Neuronal stem cell (in vitro differentiated cells): Measurements from ENCODE around the gene SHKBP1.

Experiments used
- DNase-seq: peaks from one replicate; pipeline ENCODE4 v3.0.0-alpha.2; 2013; ENCODE audit warnings: low spot score
- H2AFZ ChIP-seq: one replicate; pipeline ENCODE4 v1.6.1; 2013; ENCODE audit warnings: mild to moderate bottlenecking, low read length, inconsistent platforms
- H2AK5ac ChIP-seq: 2 replicates; pipeline ENCODE4 v1.6.1; 2013; ENCODE audit warnings: low read depth, mild to moderate bottlenecking, inconsistent platforms, low read length, moderate library complexity, mixed read lengths
- H2BK120ac ChIP-seq: 2 replicates; pipeline ENCODE4 v1.6.1; 2013; ENCODE audit warnings: low read depth, mild to moderate bottlenecking, inconsistent platforms, low read length, moderate library complexity, mixed read lengths
- H2BK12ac ChIP-seq: one replicate; pipeline ENCODE4 v1.6.1; 2013; ENCODE audit warnings: low read length, inconsistent platforms
- H2BK15ac ChIP-seq: 2 replicates; pipeline ENCODE4 v1.6.1; 2013; ENCODE audit warnings: mild to moderate bottlenecking, low read length, inconsistent platforms, mixed read lengths
- H2BK5ac ChIP-seq: one replicate; pipeline ENCODE4 v1.6.1; 2013; ENCODE audit warnings: inconsistent platforms, mild to moderate bottlenecking, low read length, moderate library complexity
- H3K14ac ChIP-seq: one replicate; pipeline ENCODE4 v1.6.1; 2013; ENCODE audit warnings: low read length, inconsistent platforms
- H3K18ac ChIP-seq: 2 replicates; pipeline ENCODE4 v1.6.1; 2013; ENCODE audit warnings: low read length, inconsistent platforms
- H3K23ac ChIP-seq: 2 replicates; pipeline ENCODE4 v1.6.1; 2013; ENCODE audit warnings: low read depth, mild to moderate bottlenecking, mixed read lengths, low read length, inconsistent platforms; ENCODE audit not compliant: poor library complexity
- H3K27ac ChIP-seq: replicated peaks from 3 replicates; pipeline ENCODE4 v1.5.1; 2013; ENCODE audit warnings: low read length, inconsistent platforms
- H3K27me3 ChIP-seq, 3 experiments: 2 replicates each; pipeline ENCODE4 v1.6.1; 2013; ENCODE audit warnings: low read length in 3 of 3, mild to moderate bottlenecking in 2 of 3, inconsistent platforms in 1 of 3, low read depth in 1 of 3, mixed read lengths in 1 of 3, moderate library complexity in 1 of 3; ENCODE audit not compliant: control insufficient read depth in 3 of 3, insufficient read depth in 3 of 3
- H3K36me3 ChIP-seq, 2 donors: replicated peaks in 1 of 2; 2 replicates each; pipeline ENCODE4 v1.6.1; 2013; ENCODE audit warnings: low read length in 2 of 2; ENCODE audit not compliant: control insufficient read depth in 2 of 2, insufficient read depth in 2 of 2
- H3K4ac ChIP-seq: 2 replicates; pipeline ENCODE4 v1.6.1; 2013; ENCODE audit warnings: inconsistent platforms, mild to moderate bottlenecking, low read length, moderate library complexity
- H3K4me1 ChIP-seq, 2 donors: 1 replicate in 1 of 2; 2 replicates in 1 of 2; pipeline ENCODE4 v1.6.1; 2013; ENCODE audit warnings: low read length in 2 of 2, low read depth in 1 of 2; ENCODE audit not compliant: control insufficient read depth in 2 of 2, insufficient read depth in 1 of 2
- H3K4me2 ChIP-seq: one replicate; pipeline ENCODE4 v1.6.1; 2013; ENCODE audit warnings: mild to moderate bottlenecking, low read length, inconsistent platforms; ENCODE audit not compliant: insufficient read depth, poor library complexity, severe bottlenecking
- H3K4me3 ChIP-seq, 2 donors: 2 replicates each; pipeline ENCODE4 v1.5.1; 2013; ENCODE audit warnings: low read length in 2 of 2, mild to moderate bottlenecking in 2 of 2, inconsistent platforms in 1 of 2, moderate library complexity in 1 of 2
- H3K79me1 ChIP-seq: one replicate; pipeline ENCODE4 v1.6.1; 2013; ENCODE audit warnings: low read depth, mild to moderate bottlenecking, inconsistent platforms, low read length, moderate library complexity
- H3K9ac ChIP-seq: one replicate; pipeline ENCODE4 v1.6.1; 2013; ENCODE audit warnings: mild to moderate bottlenecking, low read depth, low read length, inconsistent platforms; ENCODE audit not compliant: poor library complexity
- H3K9me3 ChIP-seq, 2 donors: replicated peaks in 1 of 2; 2 replicates each; pipeline versions ENCODE3 to v1.6.1; 2013; ENCODE audit warnings: low read length in 2 of 2, mild to moderate bottlenecking in 2 of 2, inconsistent platforms in 1 of 2, low read depth in 1 of 2, mixed read lengths in 1 of 2, moderate library complexity in 1 of 2; ENCODE audit not compliant: control insufficient read depth in 2 of 2, insufficient read depth in 1 of 2
- H4K8ac ChIP-seq: one replicate; pipeline ENCODE4 v1.6.1; 2013; ENCODE audit warnings: low read depth, mild to moderate bottlenecking, inconsistent platforms, low read length, moderate library complexity
- H4K91ac ChIP-seq: one replicate; pipeline ENCODE4 v1.6.1; 2013; ENCODE audit warnings: low read length, low read depth, mild to moderate bottlenecking, inconsistent platforms; ENCODE audit not compliant: poor library complexity
- WGBS, 2 donors: extraction: QIAGEN DNeasy Blood & Tissue Kit; methylation state at CpG; one replicate each; pipeline ENCODE4 v1.1.7; 2013; ENCODE audit warnings: missing lambda C conversion rate in 2 of 2, mixed read lengths in 1 of 2; ENCODE audit not compliant: insufficient read length in 2 of 2, insufficient replicate concordance in 1 of 2; ENCODE audit errors: extremely low coverage in 2 of 2; 5-methylcytosine and 5-hydroxymethylcytosine counted together

SHKBP1 gene

DNA sequence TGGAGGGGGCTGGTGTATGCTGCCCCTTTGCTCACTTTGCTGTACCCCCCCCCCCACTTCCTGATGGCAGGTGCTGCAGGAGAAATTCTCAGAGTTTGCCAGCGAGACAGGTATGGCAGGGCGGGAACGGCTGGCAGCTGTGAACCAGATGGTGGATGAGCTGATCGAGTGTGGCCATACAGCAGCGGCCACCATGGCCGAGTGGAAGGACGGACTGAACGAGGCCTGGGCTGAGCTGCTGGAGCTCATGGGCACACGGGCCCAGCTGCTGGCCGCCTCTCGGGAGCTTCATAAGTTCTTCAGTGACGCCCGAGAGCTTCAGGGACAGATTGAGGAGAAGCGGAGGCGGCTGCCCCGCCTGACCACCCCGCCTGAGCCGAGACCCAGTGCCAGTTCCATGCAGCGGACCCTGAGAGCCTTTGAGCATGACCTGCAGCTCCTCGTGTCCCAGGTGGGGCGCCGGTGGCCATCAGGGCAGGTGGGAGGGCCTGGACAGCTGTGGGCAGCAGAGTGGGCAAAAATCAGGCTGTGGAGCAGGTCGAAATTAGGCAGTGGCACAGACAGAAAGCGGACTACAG, 19.6 kb upstream of the SHKBP1 start:
- no peak overlapping the region for H3K27ac ChIP-seq
- H3K4me1 ChIP-seq = peaks cover 0 to 6% of the 10 kb centered on the region in 2 donors
- H2BK15ac ChIP-seq = no peak overlapping the region
- no peak overlapping the region for H2AFZ ChIP-seq
- DNase-seq = no peak
- no peak overlapping the region for H2BK5ac ChIP-seq
- no peak overlapping the region for H2BK120ac ChIP-seq
- H3K36me3 ChIP-seq = no peaks in the 10 kb centered on the region
- H3K4me2 ChIP-seq = no peak overlapping the region
- no CpG with 5 or more reads among the region's 24 CpGs for WGBS, 2 donors
- no peaks in the 10 kb centered on the region for H3K79me1 ChIP-seq
- peak overlapping the region; percentile 43 for H4K91ac ChIP-seq
- no peaks in the 10 kb centered on the region for H3K9me3 ChIP-seq
- no peak overlapping the region for H3K4ac ChIP-seq
- peaks cover 8 to 70% (median 29%) of the 10 kb centered on the region in 3 experiments for H3K27me3 ChIP-seq
- no peak overlapping the region for H3K4me3 ChIP-seq
- no peak overlapping the region for H3K9ac ChIP-seq
- no peak overlapping the region for H4K8ac ChIP-seq
- no peak overlapping the region for H3K23ac ChIP-seq
- H2AK5ac ChIP-seq = no peak overlapping the region
- no peak overlapping the region for H3K18ac ChIP-seq
- H3K14ac ChIP-seq = no peak overlapping the region
- no peak overlapping the region for H2BK12ac ChIP-seq

DNA sequence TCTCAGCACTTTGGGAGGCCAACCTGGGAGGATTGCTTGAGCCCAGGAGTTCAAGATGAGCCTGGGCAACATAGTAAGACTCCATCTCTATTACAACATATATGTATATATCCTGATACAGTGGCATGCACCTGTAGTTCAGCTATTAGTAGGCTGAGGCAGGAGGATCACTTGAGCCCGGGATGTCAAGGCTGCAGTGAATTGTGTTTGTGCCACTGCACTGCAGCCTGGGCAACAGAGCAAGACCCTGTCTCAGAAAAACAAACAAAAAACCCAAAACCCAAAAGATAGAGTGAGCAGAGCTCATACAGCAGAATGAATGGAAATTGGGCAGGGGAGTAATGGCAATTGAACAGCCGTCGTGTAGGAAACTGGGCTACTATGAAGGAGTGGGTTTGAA, 17.3 kb upstream of the SHKBP1 start:
- no peak overlapping the region for H3K27ac ChIP-seq
- H2AK5ac ChIP-seq = no peak overlapping the region
- no peaks in the 10 kb centered on the region for H3K36me3 ChIP-seq
- no CpG with 5 or more reads among the region's 3 CpGs for WGBS, 2 donors
- H3K27me3 ChIP-seq = peaks cover 6 to 55% (median 14%) of the 10 kb centered on the region in 3 experiments
- H2BK12ac ChIP-seq = no peak overlapping the region
- no peak overlapping the region for H3K4me3 ChIP-seq
- H3K18ac ChIP-seq = no peak overlapping the region
- DNase-seq = no peak
- no peak overlapping the region for H2BK120ac ChIP-seq
- no peak overlapping the region for H3K14ac ChIP-seq
- H3K4me2 ChIP-seq = no peak overlapping the region
- peaks cover 0 to 2% of the 10 kb centered on the region in 2 donors for H3K4me1 ChIP-seq
- H4K8ac ChIP-seq = no peak overlapping the region
- H3K23ac ChIP-seq = no peak overlapping the region
- H2BK5ac ChIP-seq = no peak overlapping the region
- no peak overlapping the region for H2BK15ac ChIP-seq
- no peak overlapping the region for H3K9ac ChIP-seq
- H4K91ac ChIP-seq = no peak overlapping the region
- H3K4ac ChIP-seq = no peak overlapping the region
- H3K79me1 ChIP-seq = no peaks in the 10 kb centered on the region
- H3K9me3 ChIP-seq = no peaks in the 10 kb centered on the region
- H2AFZ ChIP-seq = no peak overlapping the region

DNA sequence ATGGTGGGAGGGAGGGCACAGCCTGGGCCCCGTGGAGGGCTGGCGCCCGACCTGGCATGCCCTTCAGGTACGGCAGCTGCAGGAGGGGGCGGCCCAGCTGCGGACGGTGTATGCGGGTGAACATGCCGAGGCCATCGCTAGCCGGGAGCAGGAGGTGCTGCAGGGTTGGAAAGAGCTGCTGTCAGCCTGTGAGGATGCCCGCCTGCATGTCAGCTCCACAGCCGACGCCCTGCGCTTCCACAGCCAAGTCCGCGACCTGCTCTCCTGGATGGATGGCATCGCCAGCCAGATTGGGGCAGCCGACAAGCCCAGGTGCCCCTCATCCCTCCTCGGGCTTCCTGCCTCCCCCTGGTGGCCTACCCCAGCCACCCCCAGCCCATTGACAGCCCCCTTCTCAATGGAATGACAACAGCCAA, 16.6 kb upstream of the SHKBP1 start:
- Histone ChIP-seq H2BK12ac (peak overlapping the region; percentile 73), H3K18ac (peak overlapping the region; percentile 48), H3K4me3 (no peak overlapping the region), H4K8ac (no peak overlapping the region), H2BK15ac (no peak overlapping the region), H2AFZ (no peak overlapping the region), H2AK5ac (peak overlapping the region; percentile 70), H3K23ac (peak overlapping the region; percentile 65), H3K79me1 (no peaks in the 10 kb centered on the region), H4K91ac (no peak overlapping the region), H3K9me3 (no peaks in the 10 kb centered on the region), H3K4me1 (no peaks in the 10 kb centered on the region), H3K27ac (no peak overlapping the region), H3K14ac (peak overlapping the region; percentile 97), H3K4ac (no peak overlapping the region), H2BK120ac (no peak overlapping the region), H3K27me3 (peaks cover 0 to 52% (median 7%) of the 10 kb centered on the region in 3 experiments), H3K4me2 (no peak overlapping the region), H3K9ac (peak overlapping the region; percentile 60), H3K36me3 (no peaks in the 10 kb centered on the region), H2BK5ac (no peak overlapping the region)
- WGBS, 2 donors = no CpG with 5 or more reads among the region's 20 CpGs
- DNase-seq = no peak

DNA sequence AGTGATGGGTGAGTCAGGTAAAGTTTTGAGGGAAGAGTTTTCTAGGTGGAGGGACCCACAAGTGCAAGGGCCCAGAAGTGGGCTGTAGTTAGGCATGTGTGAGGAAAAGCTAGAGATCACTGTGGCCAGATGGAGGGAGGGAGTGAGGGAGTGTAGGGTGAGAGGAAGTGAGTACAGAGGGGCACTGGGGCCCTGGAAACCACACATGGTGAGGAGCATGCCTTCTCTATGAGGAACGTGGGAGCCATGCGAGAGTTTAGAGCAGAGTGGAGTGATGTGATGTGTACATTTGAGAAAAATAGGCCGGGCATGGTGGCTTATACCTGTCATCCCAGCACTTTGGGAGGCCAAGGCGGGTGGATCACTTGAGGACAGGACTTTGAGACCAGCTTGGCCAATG, 14.7 kb upstream of the SHKBP1 start:
- no peak overlapping the region for H4K8ac ChIP-seq
- no CpG with 5 or more reads among the region's 4 CpGs for WGBS, 2 donors

More for the DNA sequence above, 14.7 kb upstream of the SHKBP1 start:
- Histone ChIP-seq H4K91ac (no peak overlapping the region), H3K18ac (no peak overlapping the region), H3K27me3 (peaks cover 0 to 58% (median 16%) of the 10 kb centered on the region in 3 experiments), H2BK5ac (no peak overlapping the region), H3K9ac (no peak overlapping the region), H3K4me3 (no peak overlapping the region), H2BK12ac (no peak overlapping the region), H2BK15ac (no peak overlapping the region), H3K4ac (no peak overlapping the region), H2AK5ac (no peak overlapping the region), H3K27ac (no peak overlapping the region), H3K23ac (no peak overlapping the region), H3K79me1 (peaks cover 4% of the 10 kb centered on the region), H2AFZ (no peak overlapping the region), H3K4me1 (no peaks in the 10 kb centered on the region), H3K36me3 (no peaks in the 10 kb centered on the region), H3K4me2 (no peak overlapping the region), H3K9me3 (no peaks in the 10 kb centered on the region), H2BK120ac (no peak overlapping the region), H3K14ac (no peak overlapping the region)
- no peak for DNase-seq
